Choroid plexus epithelial cell (primary cell): ENCODE results near the gene TXNRD2.

Experiments
- DNase-seq: peaks from one replicate; pipeline ENCODE4 v3.0.0-alpha.2; 2010; ENCODE audit warnings: low read depth
- H3K4me3 ChIP-seq: 2 replicates; pipeline ENCODE4 v1.5.1; 2011; ENCODE audit warnings: low read depth, mild to moderate bottlenecking, control low read depth, low read length, moderate library complexity
- CTCF ChIP-seq: conservative IDR thresholded peaks from 2 replicates; pipeline ENCODE4 v1.5.1; 2011; ENCODE audit warnings: low read depth, mild to moderate bottlenecking, control low read depth, inconsistent platforms, low read length, moderate library complexity

TXNRD2 gene

GRCh38 chr22:19919701-19920363, 21.8 kb downstream of the TXNRD2 start:
- DNase-seq = no peak
- H3K4me3 ChIP-seq = no peak overlapping the region
- no peak for TF ChIP-seq CTCF

- DNase-seq = no peak
- no peak overlapping the region for H3K4me3 ChIP-seq
- TF ChIP-seq CTCF = no peak
Measured at GRCh38 chr22:19918332-19919106, 23.1 kb downstream of the TXNRD2 start.

- TF ChIP-seq CTCF = no peak
- DNase-seq = no peak
- no peak overlapping the region for H3K4me3 ChIP-seq
Measured at GRCh38 chr22:19917389-19918138, 24.1 kb downstream of the TXNRD2 start.

DNA sequence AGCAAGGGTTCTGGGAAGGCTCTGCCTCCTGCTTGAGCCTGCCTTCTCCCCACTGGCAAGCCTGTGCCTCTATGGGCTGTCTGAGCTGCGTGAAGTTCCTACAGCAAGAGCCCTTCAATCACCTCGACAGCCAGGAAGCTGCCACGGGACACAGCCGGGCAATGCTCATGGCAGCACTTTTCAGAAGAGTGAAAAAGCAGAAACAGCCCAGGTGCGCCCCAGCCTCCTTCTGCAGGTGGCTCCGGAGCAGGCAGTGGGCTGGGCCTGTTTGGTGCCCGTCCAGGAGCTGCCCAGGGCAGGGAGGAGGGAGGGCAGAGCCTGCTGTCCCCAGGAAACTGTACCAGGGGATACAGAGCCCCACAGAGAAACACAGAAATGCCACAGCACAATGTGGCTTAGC, 24.7 kb downstream of the TXNRD2 start:
- no peak for TF ChIP-seq CTCF
- no peak for DNase-seq
- H3K4me3 ChIP-seq = no peak overlapping the region

DNA sequence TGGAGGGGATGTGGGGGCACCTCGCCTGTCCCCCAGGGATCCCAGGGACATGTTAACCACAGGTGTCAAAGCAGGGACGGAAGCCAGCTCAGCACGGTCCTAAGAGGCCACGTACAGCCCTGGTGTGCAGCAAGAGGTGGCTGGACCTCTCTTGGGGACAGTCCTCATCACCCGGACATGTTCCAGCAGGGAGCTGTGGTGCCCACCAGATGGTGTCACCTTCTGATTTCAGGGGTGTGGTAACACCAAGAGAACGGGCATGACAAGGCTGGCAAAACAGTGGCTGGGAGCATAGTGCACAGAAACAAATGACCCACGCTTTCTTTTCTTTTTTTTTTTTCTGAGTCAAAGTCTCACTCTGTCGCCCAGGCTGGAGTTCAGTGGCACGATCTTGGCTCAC, 25.6 kb downstream of the TXNRD2 start:
- H3K4me3 ChIP-seq = no peak overlapping the region
- DNase-seq = no peak
- TF ChIP-seq CTCF = no peak

DNA sequence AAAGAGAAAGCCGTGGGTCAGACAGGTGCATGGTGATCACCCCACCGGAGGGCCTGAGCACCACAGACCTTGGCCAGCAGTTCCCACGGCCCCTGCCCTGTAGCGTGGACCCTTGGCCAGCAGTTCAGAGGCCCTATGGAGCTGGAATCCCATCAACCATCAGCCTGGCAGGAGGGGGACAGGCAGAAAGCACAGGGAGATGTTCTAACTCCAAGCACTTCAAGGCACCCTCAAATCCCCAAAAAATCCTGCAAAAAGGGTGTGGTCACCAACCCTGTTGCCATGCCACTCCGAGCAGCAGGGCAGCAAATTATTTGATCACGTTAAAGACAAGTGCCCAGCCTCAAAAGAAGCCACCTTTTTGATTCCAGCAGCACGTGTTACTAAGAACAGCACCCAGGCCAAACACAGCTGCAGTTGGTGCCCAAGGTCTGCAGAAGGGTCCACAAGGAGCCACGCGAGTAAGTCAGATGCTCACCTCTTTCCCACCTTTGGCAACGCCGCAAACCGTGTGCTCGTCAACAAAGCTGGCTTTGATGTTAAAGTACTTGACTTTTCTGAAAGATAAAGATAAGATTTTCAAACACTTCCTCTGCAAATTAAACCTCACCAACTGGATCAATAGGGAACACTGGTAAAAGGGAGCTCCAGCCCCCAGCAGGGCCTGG, 26.2 kb downstream of the TXNRD2 start:
- no peak for TF ChIP-seq CTCF
- no peak overlapping the region for H3K4me3 ChIP-seq
- DNase-seq = no peak
